GM18951 (cell line): Measurements from ENCODE around the gene FAXC.

Source experiments
- POLR2A ChIP-seq: IDR thresholded peaks from 4 replicates; pipeline ENCODE4 v1.6.1; 2011; ENCODE audit warnings: mild to moderate bottlenecking; ENCODE audit not compliant: insufficient read length, insufficient read depth; ENCODE audit errors: extremely low read depth
- in situ Hi-C: fragments of 300-500 bp; cut with MboI; formaldehyde crosslinking; loops from one replicate; pipeline ENCODE4 v1.12.0; 2022; ENCODE audit warnings: low sequenced_read_pairs, mixed read lengths, inconsistent platforms; ENCODE audit not compliant: unreplicated experiment

FAXC gene

DNA sequence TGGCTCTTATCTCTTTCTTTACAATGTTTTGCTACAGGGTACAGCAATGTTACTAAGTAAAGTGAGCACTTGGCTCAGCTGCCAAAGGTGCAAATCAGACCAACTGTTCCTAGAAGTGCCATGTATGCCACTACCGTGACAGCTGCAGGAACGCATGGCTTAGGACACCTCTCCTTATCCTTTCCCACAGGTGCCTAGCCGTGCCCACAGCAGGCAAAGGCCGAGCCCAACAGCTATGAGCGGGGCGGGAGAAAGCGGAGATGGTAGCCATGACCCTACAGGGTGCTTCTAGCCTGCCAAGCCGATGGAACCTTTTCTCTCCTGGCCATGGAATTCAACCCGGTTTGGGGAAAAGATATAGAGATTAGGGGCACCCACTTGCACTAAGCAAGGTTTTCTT is 97.1 kb downstream of the FAXC start:
- no peak for TF ChIP-seq POLR2A
- in situ Hi-C loops: no loop called here

DNA sequence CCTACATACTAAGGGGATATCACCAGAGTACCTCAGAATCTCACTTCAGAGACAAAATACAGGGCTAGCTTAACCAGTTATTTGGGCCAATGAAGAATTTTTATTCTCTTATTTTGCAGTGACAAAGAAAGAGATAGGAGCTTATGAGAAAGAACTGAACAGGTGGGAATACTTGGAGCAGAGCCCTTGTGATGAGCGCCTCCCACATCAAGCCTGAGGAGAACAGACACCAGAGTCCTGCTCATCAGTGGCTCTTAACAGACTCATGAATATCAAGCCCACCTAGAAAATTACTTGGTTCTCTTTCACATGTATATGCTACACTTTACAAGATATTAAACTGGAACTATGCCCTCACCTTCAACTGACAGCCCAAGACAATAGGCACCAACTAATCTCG is 99.0 kb downstream of the FAXC start:
- no peak for TF ChIP-seq POLR2A
- in situ Hi-C loops: no loop called here

DNA sequence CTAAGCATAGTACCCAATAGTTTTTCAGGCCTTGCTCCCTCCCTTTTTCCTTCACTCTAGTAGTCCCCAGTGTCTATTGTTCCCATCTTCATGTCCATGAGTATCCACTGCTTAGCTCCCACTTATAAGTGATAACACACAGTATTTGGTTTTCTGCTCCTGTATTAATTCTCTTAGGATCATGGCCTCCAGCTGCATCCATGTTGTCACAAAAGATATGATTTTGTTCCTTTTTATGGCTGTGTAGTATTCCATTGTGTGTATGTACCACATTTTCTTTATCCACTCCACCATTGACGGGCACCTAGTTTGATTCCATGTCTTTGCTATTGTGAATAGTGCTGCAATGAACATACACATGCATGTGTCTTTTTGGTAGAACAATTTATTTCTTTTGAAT is 102.9 kb downstream of the FAXC start:
- in situ Hi-C loops: no loop called here
- TF ChIP-seq POLR2A: no peak

DNA sequence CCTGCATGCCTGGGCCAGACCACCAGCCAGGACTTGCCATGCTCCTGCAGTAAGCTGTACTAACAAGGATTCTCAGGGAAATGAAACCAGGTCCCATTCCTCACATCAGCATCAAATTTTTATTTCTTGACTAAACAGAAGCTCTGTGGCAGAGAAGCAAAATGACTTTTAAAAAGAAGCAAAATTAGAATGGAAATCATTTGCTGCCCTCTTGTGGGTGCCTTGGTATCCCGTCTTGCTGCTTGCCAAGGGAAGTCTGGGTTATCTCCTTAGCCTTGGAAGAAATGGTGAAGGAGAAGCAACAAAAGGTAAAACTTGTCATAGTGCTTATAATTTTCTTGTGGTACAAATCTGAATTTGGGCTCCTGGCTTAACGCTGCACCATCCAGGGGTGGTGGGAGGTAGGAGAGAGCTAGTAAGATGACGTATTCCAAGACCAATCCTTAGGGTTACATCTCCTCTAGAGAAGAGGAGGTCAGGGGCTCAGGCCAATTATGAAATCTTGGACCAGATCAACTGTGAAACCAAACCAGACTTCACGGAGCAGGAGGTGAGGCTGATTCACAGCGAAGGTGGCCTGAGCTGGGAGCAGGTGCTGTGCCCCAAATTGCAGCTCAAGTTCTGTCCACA is 107.5 kb downstream of the FAXC start:
- in situ Hi-C loops: no loop called here
- no peak for TF ChIP-seq POLR2A

DNA sequence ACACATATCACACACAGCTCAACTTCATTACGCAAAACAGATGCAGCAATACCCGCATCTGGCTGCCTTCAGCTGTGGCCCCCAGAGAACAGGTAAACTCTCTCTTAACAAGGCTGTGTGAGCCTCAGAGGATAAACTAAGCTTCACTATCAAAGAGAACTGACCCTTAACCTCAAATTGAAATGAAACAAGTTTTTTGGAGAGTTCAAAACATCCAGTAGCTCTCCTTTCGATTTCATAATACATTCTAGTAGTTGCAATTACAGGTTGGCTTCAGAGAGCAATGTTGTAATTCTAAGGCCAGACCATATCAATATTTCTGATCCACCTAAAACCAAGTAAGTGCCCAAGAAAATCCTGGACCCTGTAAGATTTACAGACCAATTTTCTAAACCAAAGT is 113.5 kb downstream of the FAXC start:
- in situ Hi-C loops: no loop called here

DNA sequence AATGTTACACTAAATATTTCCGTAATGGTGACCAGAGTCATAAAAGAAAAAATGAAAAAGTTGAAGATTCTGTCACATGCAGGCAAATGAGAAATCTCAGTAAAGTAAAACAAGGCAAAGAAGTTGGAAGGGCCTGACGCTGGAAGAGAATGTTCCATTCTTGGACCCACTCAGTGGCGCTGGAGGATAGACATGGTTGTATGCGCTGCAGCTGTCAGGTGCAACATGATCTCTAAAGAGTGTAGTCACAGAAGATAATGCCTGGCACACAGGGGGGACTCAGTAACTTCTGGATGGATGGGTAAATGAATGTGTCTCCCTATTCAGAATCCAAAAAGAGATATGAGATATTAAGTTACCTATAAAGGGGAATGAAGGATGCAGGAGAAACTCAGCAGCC is 116.3 kb downstream of the FAXC start:
- in situ Hi-C loops: no loop called here
- TF ChIP-seq POLR2A: no peak

More for the DNA sequence above, 113.5 kb downstream of the FAXC start:
- no peak for TF ChIP-seq POLR2A

DNA sequence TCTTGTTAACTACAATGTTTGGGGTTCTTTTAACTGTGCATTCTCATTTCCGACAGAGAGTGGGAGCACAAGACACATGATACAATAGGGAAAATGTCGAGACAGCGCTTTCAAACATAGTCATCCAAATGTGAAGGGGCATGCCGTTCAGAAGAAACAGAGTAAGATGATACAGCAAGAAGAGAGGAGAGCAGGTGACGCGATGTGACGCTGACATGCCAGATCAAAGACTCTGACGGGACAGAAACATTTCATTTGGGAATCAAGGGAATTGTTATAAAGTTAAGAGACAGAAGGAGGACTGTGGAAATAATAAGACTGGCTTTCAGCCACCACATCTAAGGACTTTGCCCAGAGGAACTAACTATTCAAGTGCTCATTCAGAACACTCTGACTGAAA is 117.4 kb downstream of the FAXC start:
- in situ Hi-C loops: no loop called here
- TF ChIP-seq POLR2A: no peak

DNA sequence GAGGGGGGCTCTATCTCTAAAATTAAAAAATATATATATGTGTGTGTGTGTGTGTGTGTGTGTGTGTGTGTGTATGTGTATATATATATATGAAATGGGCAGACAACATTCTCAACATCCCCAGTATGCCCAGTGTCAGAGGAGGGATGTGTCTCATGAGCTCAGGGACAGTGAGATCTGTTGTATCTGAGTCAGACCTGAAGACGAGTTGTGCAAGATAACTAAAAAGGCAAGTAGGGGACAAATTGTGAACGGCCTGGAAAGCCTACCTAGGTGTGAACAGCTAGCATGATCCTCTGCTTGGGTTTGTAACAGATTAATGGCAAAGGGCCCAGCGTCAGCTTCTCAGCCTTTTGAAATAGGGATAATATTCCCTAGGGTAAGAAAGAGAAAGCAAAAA is 124.3 kb downstream of the FAXC start:
- no peak for TF ChIP-seq POLR2A
- in situ Hi-C loops: no loop called here
